HG02852 (cell line): Measurements from ENCODE around the gene CENPM.

Source experiments
- ATAC-seq: cut with Tn5 transposase; IDR thresholded peaks from one replicate; pipeline ENCODE4 v1.9.1; 2021; ENCODE audit warnings: mild to moderate bottlenecking, moderate library complexity; ENCODE audit not compliant: unreplicated experiment

CENPM gene, protein sequence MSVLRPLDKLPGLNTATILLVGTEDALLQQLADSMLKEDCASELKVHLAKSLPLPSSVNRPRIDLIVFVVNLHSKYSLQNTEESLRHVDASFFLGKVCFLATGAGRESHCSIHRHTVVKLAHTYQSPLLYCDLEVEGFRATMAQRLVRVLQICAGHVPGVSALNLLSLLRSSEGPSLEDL

DNA sequence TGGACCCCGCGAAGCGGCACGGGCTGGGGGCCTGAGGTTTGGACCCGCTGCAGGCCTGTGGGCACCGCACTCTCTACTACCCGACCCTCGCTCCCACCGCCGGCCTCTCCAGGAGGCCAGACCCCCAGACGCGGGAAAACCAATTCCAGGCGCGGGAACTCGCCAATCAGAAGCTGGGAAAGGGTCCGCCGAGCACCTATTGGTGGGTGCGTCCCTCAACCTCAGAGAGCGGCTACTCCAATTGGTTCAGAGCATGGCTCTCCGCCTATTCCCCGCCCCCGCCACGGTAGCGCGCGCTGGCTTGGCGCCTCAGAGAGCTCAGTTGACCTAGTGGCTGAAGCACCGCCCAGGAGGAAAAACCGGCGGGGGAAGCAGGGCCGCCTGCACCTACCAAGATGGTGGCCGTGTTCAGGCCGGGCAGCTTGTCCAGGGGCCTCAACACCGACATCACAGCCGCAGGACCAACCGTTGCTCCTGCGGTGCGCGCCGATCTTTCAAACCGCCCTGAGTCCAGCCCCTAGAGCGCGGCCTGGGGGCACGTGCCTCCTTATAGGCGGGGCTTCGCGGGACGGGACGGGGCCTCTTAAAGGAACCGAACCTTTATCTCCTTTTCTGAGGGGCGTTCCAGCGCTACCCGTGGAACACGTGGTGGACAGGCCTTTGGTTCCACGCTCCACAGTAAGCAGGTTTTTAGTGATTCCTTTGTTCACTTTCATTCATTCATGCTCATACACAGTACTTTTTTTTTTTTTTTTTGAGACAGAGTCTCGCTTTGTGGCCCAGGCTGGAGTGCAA is at the start of gene CENPM:
Gene CENPM (minus strand): TSS at position 524 of the 795 bp plus-strand sequence. CDS start 76 bp downstream, at position 448.
- ATAC-seq = peak; percentile 80

DNA sequence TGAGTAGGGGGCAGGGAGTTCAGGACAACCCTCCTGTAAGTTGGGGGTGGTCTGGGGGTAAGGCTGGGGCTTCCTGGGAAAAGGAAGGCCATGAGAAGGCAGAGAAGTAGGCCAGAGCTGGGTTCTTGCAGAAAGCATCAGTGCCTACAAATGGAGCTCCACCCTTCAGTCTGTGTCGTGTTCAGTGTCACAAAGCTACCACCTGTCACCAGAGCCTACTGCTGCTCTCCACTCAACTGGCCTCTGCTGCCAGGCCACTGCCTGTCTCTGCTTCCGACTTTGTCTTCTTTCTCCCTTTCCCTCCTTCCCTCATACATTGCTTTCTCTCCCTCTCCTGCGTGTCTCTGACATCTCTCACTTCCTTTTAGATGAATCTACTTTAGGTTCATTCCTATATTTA is 48.3 kb upstream of the CENPM start:
- no peak for ATAC-seq

DNA sequence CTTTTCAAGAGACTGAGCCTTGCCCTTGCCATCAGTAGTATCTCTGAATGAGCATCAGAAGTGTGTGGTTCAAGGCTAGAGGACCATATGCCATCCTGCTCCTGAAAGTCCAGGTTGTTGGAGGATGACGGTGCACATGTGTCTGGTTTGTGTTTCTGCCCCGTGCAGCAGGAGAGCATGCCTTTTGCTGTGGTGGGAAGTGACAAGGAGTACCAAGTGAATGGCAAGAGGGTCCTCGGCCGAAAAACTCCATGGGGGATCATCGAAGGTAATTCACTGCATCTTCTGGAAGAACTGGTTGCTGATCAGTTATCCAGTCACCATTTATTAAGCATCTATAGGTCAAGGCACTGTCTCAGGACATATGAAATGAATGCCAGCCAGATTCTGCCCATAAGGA is 45.5 kb upstream of the CENPM start:
- ATAC-seq = no peak

DNA sequence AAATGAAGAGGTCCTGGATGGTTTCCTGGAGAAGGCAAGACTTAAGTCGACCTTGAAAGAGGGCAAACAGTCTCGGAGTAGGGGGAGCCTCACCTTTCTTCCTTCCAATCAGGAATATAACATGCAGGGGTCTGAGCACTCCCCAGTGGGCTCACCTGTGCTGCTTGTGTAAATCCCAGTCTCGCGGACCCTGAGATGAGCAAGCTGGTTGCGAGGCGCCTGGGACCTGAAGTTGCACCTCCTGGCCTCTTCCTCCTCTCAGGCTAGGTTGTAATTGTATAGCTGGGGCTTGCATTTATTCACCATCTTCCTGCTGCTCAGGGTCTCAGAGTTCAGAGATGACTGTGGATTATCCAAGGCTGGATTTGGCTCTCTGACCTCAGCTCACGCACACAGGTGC is 44.2 kb upstream of the CENPM start:
- ATAC-seq = no peak

DNA sequence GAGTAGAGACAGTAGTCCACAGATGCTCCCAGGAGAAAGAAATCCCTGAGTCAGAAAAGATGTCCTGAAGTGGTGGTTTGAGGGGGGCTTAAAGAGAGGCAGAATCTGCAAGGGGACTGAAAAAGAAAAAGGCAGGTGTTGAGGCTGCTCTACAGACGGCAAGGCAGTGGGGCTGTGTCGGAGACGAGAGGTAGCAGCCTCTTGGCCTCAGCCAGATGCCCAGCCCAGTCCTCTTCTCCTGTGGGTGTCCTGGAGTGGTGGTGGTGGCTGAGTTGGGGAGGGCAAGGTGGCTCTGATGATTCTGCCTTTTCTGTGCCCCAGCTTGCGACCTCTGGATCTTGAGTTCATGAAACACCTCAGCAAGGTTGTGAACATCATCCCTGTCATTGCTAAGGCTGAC is 42.3 kb upstream of the CENPM start:
- ATAC-seq = no peak

DNA sequence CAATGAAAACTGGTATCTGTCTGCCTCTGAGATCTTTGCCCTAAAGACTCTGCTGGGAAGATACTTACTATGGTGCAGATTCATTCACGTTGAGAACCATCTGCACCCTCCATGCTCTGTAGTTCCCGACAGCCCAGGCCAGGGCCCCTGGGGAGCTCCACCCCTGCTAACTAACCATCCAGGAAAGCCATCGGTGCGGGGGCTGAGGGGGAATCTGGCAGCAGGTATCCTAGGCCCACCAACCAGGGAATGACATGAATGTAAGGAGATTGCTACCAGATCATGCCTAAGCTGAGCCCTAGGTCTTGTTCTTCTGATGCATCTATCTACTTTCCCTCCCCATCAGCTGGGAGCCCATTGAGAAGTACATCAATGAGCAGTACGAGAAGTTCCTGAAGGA is 40.3 kb upstream of the CENPM start:
- no peak for ATAC-seq

DNA sequence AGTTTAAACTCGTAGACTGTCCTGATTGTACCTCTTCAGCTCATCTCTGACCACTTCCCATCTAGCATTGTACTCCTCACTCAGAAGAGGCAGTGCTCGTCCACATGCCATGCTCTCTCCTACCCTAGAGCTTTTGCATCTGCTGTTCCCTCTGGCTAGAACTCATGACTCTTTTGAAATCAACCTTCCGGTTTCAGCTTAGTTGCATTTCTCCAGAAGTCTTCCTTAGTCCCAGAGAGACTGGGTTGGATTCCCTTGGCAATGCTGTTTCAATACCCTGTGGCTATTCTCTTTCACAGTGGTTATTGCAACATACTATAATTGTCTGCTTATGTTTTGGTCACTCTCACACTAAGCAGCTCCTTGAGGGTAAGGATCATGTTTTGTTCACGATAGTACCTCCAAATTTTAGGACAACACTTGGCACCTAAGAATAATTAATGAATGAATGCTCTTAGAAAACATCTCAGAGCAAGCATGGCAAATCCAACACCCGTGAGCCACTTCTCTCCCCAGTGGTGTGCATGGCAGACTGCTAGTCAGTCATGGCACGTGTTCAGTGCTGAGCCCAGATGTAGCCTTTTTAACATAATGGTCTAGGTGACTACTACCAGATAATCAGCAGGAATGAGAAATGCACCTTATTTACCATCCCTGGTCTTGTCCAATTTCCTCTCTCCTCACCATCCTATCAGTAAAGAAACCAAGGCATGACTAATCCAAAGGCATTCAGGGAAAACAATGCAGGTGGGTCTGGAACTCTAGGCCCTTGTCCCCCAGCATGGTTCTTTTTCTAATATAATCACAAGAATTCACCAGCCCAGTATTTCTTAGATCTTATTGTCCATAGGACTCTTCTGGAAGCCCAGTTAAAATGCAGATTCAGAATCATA is 36.8 kb upstream of the CENPM start:
- no peak for ATAC-seq

DNA sequence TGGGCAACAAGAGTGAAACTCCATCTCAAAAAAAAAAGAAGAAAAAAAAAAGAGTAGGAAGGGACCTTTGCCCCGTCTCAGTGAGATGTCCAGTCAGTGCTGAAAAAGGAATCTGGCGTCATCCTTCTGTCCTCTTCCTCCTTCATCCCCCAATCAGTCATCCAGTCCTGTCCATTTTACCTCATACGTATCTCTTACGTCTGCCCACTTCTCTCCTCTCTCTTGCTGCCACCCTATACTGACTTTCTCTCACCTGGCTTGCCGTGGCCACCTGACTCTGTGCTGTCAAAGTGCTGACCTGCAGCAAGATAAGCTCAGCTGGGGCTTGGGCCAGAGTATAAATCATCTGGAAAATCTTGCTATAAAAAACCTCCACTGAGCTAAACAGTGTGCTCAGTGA is 35.9 kb upstream of the CENPM start:
- ATAC-seq = no peak

DNA sequence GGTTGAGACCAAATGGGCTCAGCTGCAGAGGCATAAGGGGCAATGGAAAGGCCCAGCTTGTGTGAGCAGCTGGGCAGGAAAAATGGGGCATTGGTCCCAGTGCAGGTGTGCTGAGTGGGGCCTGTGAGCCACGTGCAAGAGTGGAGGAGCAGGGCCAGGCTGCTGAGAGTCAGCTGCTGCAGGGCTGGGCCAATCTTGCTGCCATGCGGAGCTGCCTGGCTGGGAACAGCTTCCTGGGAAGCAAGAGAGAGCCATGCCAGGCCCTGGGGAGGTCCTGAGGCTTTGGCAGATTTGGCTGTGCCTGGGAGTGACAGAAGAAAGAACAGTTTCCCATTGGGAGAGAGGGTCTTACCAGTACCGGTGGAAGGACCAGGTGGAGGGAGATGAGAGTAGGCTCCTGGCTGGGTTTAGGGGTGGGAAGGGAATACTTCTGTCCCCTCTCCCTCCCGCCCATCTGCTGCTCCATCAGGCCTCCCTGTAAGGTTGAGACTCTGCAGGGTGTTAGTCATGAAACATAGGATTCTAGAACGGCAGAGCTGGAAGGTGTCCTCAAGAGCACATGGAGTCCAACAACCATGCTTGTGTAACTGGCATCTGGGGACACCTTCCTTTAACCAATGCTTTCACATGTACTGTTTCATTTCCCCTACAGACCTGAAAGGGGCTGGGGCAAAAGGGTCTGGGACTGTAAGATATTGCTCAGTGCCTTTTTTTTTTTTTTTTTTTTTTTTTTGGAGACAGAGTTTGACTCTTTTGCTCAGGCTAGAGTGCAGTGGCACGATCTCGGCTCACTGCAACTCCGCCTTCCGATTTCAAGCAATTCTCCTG is 32.7 kb upstream of the CENPM start:
- no peak for ATAC-seq

DNA sequence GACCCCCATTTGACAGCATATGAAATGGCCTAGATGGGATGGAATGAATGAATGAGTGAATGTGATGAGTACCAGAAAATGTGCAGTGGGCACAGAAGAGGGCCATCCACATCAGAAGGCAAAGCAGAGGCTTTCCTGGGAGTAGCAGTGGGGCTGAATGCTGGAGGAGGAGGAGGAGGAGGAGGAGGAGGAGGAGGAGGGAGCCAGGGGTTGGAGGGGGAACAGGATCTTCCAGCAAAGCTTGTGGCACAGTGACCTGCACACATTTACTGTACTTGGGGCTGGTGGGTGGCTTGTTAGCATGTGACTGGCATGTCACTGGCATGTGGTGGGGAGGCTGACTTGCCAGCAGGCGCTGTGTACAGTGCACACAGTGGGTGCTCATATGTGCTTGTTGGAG is 31.8 kb upstream of the CENPM start:
- ATAC-seq = no peak

DNA sequence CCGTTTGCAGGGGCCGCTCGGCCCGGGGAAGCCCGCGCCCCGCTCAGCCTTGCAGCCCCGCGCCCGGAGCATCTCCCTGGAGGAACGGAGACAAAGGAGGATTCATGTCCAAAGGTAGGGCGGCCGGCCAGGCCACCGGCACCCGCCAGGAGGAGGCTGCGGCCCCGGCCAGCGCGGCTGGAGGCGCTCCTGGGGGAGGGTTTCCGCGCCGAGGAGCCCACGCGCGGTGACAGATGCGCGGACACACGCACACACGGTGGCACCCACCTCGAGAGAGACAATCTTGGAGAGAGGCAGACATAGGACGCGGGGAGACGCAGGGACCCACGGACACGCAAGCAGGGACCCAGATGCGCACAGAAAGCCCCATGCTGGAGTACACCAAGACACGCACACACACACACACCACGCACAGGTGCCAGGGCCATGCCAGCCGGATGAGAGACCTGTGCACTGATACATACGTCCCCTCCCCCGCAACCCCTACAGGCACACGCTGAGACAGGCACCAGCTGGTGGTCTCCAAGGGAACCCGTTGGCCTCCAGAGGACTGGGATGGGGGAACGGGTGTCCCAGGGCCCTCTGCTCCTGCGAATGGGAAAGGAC is 30.1 kb upstream of the CENPM start:
- ATAC-seq = no peak

DNA sequence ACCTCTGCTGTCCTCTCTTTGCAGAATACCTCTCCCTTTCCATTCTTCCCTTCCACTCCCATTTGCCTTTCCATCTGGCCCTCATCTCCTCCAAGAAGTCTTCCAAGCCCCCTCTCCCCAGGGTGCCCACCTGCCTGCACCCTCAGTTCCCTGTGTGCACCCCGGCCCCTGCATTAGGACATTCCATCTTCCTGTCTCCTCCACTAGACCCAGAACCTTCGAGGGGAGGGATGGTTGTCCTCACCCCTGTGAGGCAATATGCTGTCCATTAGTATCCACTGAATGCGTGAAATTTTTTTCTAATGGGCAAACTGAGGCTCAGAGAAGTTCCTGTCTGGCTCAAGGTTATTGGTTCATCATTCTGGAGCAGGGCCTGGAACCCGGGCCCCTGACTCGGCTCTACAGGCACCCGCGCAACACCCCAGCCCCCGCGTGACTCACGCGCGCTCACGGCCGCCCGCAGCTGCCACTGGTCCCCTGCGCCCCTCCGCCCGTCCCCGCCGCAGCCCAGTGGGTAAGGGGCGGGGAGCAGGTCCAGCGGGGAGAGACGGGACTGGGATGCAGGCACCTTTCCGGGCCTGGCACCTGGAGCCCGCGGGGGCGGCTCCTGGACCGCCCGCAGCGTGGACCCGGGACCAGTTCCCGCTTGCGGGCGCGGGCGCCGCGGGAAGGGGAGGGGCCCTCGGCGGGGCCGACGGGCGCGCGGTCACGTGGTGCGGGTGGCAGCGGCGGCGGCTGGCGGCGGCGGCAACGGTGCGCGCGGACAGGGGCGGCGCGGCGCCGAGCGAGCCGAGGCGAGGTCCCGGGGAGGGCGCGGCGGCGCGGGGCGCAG is 29.3 kb upstream of the CENPM start:
- no peak for ATAC-seq

DNA sequence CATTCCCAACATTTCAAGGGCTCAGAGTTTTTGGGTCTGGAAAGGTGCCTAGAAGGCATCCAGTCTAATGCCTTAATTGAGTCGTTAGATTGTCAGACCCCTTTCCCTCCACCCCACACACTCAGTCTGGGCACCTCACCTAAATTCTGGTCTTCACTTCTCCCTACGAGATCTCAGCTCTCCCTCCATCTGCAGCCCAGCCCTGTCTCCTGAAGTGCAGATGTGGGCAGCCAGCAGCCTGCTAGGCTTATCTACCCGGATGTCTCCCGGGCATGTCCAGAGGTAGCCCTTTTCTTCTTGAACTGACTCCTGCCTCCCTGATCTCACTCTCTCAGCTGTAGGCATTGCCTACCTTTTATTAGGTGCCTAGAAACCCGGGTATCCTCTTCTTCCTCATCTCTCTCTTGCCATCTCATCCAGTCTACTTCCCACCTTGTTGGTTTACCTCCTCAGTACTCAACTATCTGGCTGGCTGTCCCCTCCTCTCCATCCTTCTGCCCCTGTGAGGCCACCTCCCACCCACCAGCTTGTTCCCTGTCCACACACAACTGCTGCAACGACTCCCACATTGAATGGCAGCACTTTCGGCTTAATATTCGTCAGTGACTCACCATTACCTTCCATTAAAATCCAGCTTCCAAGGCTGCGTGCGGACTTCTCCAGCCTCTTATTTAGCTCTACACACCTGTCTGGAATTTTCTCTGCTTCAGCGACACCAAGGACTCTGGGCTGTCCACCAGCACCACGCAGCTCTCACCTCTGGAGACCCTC is 28.5 kb upstream of the CENPM start:
- no peak for ATAC-seq

DNA sequence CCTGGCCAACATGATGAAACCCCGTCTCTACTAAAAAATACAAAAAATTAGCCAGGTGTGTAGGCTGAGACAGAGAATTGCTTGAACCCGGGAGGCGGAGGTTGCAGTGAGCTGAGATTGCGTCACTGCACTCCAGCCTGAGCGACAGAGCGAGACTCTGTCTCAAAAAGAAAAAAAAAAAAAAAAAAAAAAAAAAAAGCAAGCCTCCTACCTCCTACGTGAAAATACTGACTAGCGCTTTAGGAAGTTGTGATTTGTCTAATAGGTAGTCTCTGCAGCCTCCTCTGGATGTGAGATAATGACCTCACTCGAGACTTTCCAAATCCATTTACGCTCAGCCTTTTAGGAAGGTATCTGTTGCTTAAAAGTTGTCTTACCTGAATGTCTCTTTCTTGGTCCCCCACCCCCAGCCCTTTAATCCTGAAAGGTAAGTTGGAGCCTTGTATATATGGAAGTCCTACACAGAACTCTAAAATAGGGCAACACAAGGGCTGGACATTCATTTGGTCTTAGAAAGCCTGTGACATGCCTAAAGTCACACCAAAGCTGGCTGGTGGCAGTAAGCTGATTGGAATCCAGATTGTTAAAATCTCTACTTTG is 27.8 kb upstream of the CENPM start:
- no peak for ATAC-seq

DNA sequence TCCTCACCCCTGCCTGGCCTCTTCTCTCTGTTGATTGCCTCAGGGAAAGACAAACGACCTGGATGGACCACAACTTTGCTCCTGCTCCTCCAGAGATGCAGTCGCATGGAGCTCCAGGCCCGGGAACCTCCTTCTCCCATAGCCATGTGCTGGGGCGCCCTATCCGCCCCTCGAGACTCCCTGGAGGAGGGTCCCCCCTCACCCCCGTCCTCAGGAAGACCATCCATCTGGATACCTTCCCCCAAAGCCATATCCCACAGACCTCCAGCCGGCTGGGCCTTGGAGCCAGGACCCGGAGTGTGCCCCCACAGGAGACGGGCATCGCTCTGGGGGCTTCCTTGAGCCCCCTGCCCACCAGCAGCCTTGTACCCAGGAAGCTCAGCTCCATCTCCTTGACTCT is 24.5 kb upstream of the CENPM start:
- ATAC-seq = no peak

DNA sequence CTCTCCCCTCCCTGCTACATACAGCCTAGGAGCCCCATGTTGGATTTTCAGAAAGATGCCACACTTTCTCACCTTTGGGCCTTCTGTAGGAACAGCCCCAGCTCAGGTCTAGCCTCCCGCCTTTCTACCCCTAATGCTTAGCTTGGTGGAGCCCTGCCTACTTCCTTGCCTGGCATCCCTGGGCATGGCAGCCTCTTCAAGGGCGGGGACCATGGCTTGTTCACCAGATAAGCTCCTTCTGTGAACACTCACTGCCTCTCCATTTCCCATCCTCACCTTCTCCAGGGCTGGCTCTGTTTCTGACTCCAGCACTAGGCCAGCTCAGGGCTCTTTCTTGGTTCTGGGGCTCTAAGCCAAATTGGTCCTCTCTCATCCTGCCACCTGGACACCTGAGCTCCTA is 23.6 kb upstream of the CENPM start:
- ATAC-seq = no peak

DNA sequence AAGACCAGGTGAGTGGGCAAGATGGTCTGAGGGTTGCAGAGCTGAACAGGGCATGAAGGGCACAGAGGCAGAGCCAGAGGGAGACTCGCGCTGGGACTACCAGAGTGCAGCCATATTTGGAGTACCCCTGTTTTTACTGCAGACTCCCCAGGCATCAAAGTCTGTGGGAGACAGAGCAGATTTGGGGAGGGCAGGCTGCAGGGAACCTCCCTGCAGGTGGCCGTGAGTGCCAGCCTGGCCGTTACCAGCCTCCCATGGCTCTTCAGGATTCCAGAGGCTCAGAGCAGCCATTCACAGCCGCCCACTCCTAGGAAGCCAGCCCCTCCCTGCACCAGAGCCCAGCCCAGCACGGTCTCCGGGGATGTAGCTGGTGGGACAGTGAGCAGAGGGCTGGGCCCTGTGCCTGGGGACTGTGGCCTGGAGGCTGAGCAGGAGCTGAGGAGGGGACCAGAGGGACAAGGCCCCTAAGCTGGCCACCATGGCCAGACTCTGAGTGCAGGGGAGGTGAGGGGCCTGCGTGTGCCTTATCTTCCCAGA is 22.2 kb upstream of the CENPM start, which contains the start of gene SEPTIN3:
Gene SEPTIN3 (plus strand): TSS at position 334 of the 537 bp plus-strand sequence. CDS start 2,050 bp downstream, outside the sequence.
- ATAC-seq = no peak

DNA sequence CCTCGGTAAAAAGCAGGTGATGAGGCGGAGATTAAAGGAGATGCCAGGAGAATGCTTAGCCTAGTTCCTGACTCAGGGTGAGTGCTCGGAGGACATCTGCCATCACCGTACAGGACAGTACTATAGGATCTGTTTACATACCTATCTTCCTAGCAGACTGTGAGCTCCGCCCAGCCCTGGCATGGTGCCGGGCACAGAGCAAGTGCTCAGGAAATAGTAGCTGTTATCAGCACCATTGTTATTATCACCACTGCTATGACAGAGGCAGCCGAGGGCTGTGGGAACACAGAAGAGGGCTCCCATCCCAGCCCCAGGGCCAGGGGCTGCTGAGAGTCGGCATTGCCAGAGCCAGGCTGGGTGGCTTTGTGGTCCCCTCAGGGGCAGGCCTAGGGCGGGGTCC is 21.6 kb upstream of the CENPM start:
- ATAC-seq = no peak
